OCI-LY7 (cell line): ENCODE data around the gene SRGAP1. TPM values are rescaled to one million over a fixed set of nuclear protein-coding genes. Genes with fewer than 3 reads are reported as not detected.

ENCODE experiments used
- BruUV-seq: library from RNA; stranded (reverse); fragments of 400-500 nt; replicated peaks from 2 replicates; lab custom pipeline; 2021; lab: Mats Ljungman, UMichigan
- CTCF ChIA-PET: fragments of 300-600 bp; sonication (Branson Sonifier 250); formaldehyde crosslinking; loops from one replicate; lab custom pipeline; 2022; ENCODE audit warnings: antibody characterized with exemption; ENCODE audit not compliant: unreplicated experiment; lab: Charles Lee
- POLR2A ChIA-PET: fragments of 300-600 bp; sonication (Branson Sonifier 250); formaldehyde crosslinking; loops from one replicate; lab custom pipeline; 2022; ENCODE audit warnings: antibody characterized with exemption; lab: Charles Lee
- DNase-seq: peaks from one replicate; pipeline ENCODE4 v3.0.0-alpha.2; 2015; ENCODE audit warnings: low spot score
- H2AFZ ChIP-seq: fragments of 200-600 bp; sonication (generic), shearing (Covaris generic); 2 replicates; pipeline ENCODE4 v1.6.1; 2014; ENCODE audit warnings: mild to moderate bottlenecking, antibody characterized with exemption, low read length, moderate library complexity
- H3K27ac ChIP-seq: fragments of 200-600 bp; sonication (generic); 2 replicates; pipeline ENCODE4 v1.5.1; 2014; ENCODE audit warnings: mixed run types, low read depth, mild to moderate bottlenecking, moderate library complexity, low read length, inconsistent platforms; ENCODE audit not compliant: poor library complexity, severe bottlenecking
- H3K36me3 ChIP-seq: fragments of 200-600 bp; sonication (generic); 2 replicates; pipeline ENCODE4 v1.6.1; 2014; ENCODE audit warnings: mild to moderate bottlenecking, antibody characterized with exemption, low read length, moderate library complexity, mixed read lengths; ENCODE audit not compliant: insufficient read depth
- H3K4me1 ChIP-seq: fragments of 200-600 bp; sonication (generic); 2 replicates; pipeline ENCODE4 v1.5.1; 2014; ENCODE audit warnings: mild to moderate bottlenecking, low read length; ENCODE audit not compliant: insufficient read depth, poor library complexity, severe bottlenecking
- H3K4me2 ChIP-seq: fragments of 200-600 bp; sonication (generic); 2 replicates; pipeline ENCODE4 v1.6.1; 2014; ENCODE audit warnings: mild to moderate bottlenecking, low read length
- H3K4me3 ChIP-seq: fragments of 200-600 bp; sonication (generic); 2 replicates; pipeline ENCODE4 v1.5.1; 2014; ENCODE audit warnings: mild to moderate bottlenecking, low read depth, low read length; ENCODE audit not compliant: poor library complexity, severe bottlenecking
- H3K79me2 ChIP-seq: fragments of 200-600 bp; sonication (generic); 2 replicates; pipeline ENCODE4 v1.6.1; 2016; ENCODE audit warnings: low read depth, mild to moderate bottlenecking, low read length, moderate library complexity, mixed read lengths; ENCODE audit not compliant: insufficient read depth
- H3K9me2 ChIP-seq: fragments of 200-600 bp; sonication (generic); 2 replicates; pipeline ENCODE4 v1.6.1; 2016; ENCODE audit warnings: mild to moderate bottlenecking, low read length, mixed read lengths; ENCODE audit not compliant: insufficient read depth
- H3K9me3 ChIP-seq: fragments of 200-600 bp; sonication (generic); 2 replicates; pipeline ENCODE4 v1.6.1; 2014; ENCODE audit warnings: mild to moderate bottlenecking, mixed run types, low read length, mixed read lengths
- H4K20me1 ChIP-seq: fragments of 200-600 bp; sonication (generic); 2 replicates; pipeline ENCODE4 v1.6.1; 2014; ENCODE audit warnings: mild to moderate bottlenecking, antibody characterized with exemption, low read length, moderate library complexity, mixed read lengths; ENCODE audit not compliant: insufficient read depth
- EZH2phosphoT487 ChIP-seq: fragments of 200-600 bp; sonication (generic); IDR thresholded peaks from 2 replicates; pipeline ENCODE4 v1.6.1; 2018; ENCODE audit warnings: low read depth, borderline replicate concordance, mild to moderate bottlenecking, mixed run types, antibody characterized with exemption, low read length, moderate library complexity, mixed read lengths
- intact Hi-C: fragments of 100-400 bp; cut with micrococcal nuclease; formaldehyde crosslinking; loops from one replicate; pipeline ENCODE4 v1.10.0; 2022; ENCODE audit not compliant: unreplicated experiment
- total RNA-seq, 2 experiments: library from RNA; depleted of rRNA in 1 of 2; stranded (reverse); fragments of >200 nt in 1 of 2; shearing (Covaris generic) in 1 of 2; gene quantifications; 2 replicates each; pipeline ENCODE4 v1.2.3, GENCODE V29; 2014 to 2022
- TF ChIP-seq, protein P1 (sequence below): fragments of 200-600 bp; sonication (generic); conservative IDR thresholded peaks from 2 replicates; pipeline ENCODE4 v1.5.1; 2014; ENCODE audit warnings: mild to moderate bottlenecking, antibody characterized with exemption, low read length, moderate library complexity, mixed read lengths

Gene SRGAP1
- total RNA-seq, 2 experiments from 2014 or later = 0.06 TPM; not detected in 1

DNA sequence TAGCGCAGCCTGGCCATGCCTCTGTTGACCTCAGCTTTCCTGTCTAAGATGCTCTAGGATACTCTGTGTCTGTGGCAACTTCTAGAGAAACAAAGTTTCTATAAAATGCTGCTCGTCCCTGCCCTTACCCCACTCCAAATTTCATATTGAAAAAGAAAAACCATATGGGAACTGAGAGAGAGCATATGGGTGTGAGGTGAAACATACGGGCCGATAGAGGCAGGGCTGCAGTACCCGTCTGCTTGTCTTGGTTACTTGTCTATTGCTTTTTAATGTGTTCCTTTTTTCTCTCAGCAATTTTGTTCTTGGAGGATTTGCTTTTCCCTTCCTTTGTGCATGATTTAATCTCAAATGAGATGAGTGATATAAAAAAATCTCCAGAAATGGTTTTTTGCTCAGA lies 113.0 kb downstream of the SRGAP1 start:
- CTCF ChIA-PET = no interaction called here
- DNase-seq = no peak

DNA sequence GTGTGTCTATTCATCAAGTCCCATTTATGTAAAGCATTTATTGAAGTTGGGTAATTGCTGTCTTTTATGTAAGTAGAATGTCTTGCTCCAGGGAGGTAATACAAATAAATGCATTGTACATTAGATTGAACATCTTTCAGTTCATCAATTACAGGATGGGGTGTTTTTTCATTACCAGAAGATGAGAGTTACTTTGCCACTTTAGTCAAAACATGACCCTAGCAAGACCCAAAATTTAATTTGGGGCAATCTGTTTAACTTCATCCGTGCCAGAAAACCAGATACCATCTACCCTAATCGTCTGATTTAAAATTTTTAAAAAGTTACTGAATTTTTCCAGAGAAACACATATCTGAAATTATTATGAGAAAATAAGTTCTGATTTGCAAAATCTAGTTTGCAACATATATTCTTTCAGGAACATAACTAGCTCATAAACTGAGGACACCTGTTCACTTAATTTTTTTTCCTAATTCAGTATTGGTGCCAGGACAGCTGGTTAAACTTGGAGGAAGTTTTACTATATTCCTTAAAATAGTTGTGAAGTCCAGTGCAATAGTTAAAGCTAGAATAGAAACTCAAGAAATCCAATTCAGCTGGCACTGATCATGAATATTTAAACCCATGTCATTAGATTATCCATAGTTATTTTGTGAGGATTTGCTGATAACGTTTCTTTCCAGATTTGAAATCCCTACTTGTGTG lies 114.5 kb downstream of the SRGAP1 start:
- POLR2A ChIA-PET = no interaction called here

More for the DNA sequence above, 113.0 kb downstream of the SRGAP1 start:
- Histone ChIP-seq H3K4me2 (no peak overlapping the region), H3K4me3 (no peak overlapping the region), H3K9me3 (no peaks in the 10 kb centered on the region), H3K79me2 (no peaks in the 10 kb centered on the region), H2AFZ (no peak overlapping the region), H3K9me2 (no peaks in the 10 kb centered on the region), H4K20me1 (no peaks in the 10 kb centered on the region), H3K27ac (no peak overlapping the region), H3K36me3 (no peaks in the 10 kb centered on the region), H3K4me1 (no peaks in the 10 kb centered on the region)
- POLR2A ChIA-PET = no interaction called here
- no TSS peak for BruUV-seq
- TF ChIP-seq, protein P1, sequence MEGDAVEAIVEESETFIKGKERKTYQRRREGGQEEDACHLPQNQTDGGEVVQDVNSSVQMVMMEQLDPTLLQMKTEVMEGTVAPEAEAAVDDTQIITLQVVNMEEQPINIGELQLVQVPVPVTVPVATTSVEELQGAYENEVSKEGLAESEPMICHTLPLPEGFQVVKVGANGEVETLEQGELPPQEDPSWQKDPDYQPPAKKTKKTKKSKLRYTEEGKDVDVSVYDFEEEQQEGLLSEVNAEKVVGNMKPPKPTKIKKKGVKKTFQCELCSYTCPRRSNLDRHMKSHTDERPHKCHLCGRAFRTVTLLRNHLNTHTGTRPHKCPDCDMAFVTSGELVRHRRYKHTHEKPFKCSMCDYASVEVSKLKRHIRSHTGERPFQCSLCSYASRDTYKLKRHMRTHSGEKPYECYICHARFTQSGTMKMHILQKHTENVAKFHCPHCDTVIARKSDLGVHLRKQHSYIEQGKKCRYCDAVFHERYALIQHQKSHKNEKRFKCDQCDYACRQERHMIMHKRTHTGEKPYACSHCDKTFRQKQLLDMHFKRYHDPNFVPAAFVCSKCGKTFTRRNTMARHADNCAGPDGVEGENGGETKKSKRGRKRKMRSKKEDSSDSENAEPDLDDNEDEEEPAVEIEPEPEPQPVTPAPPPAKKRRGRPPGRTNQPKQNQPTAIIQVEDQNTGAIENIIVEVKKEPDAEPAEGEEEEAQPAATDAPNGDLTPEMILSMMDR = no peak
- no peak for TF ChIP-seq EZH2phosphoT487
- intact Hi-C loops = loop anchor here (10.0 kb wide), 1 partner anchor 113 kb away; the partner anchor contains the start of gene SRGAP1

More for the DNA sequence above, 114.5 kb downstream of the SRGAP1 start:
- CTCF ChIA-PET = no interaction called here
- Histone ChIP-seq H3K9me2 (no peaks in the 10 kb centered on the region), H3K4me1 (no peaks in the 10 kb centered on the region), H3K27ac (no peak overlapping the region), H3K79me2 (no peaks in the 10 kb centered on the region), H3K4me2 (no peak overlapping the region), H3K4me3 (no peak overlapping the region), H2AFZ (no peak overlapping the region), H4K20me1 (no peaks in the 10 kb centered on the region), H3K9me3 (no peaks in the 10 kb centered on the region), H3K36me3 (no peaks in the 10 kb centered on the region)
- TF ChIP-seq, protein P1 = no peak
- TF ChIP-seq EZH2phosphoT487 = no peak
- DNase-seq = no peak
- intact Hi-C loops = loop anchor here (10.0 kb wide), 1 partner anchor 114 kb away; the partner anchor contains the start of gene SRGAP1
- BruUV-seq = no TSS peak
